Vagina (tissue), 2 donors: Measurements from ENCODE around the gene KIF2C. TPM values are rescaled to one million over a fixed set of nuclear protein-coding genes. Genes with fewer than 3 reads are reported as not detected.
A peak's percentile ranks its signal among the peaks of the same experiment; 100 is the strongest.

Experiments
- DNase-seq, 2 donors: peaks; one replicate each; pipeline ENCODE4 v3.0.0-alpha.2; 2017; ENCODE audit errors: extremely low spot score in 2 of 2
- H3K27ac ChIP-seq: fragments of 200-600 bp; sonication (generic); one replicate; pipeline ENCODE4 v1.5.1; 2019
- H3K27me3 ChIP-seq: fragments of 200-600 bp; sonication (generic); one replicate; pipeline ENCODE4 v1.5.1; 2019
- H3K36me3 ChIP-seq, 2 donors: fragments of 200-600 bp; sonication (generic); one replicate each; pipeline ENCODE4 v1.5.1; 2017 to 2019
- H3K4me1 ChIP-seq: fragments of 200-600 bp; sonication (generic); one replicate; pipeline ENCODE4 v1.5.1; 2019
- H3K4me3 ChIP-seq, 2 donors: fragments of 200-600 bp; sonication (generic); 1 replicate in 1 of 2; 2 replicates in 1 of 2; pipeline ENCODE4 v1.5.1; 2016 to 2019
- H3K9me3 ChIP-seq: fragments of 200-600 bp; sonication (generic); one replicate; pipeline ENCODE4 v1.5.1; 2019
- POLR2A ChIP-seq, 2 donors: fragments of 450-650 bp; IDR thresholded peaks; one replicate each; pipeline ENCODE4 v1.6.1; 2017; ENCODE audit warnings: antibody characterized with exemption in 2 of 2, mild to moderate bottlenecking in 2 of 2, moderate library complexity in 2 of 2
- POLR2AphosphoS5 ChIP-seq, 2 donors: sonication (generic); formaldehyde crosslinking; IDR thresholded peaks; one replicate each; pipeline ENCODE4 v1.9.0; 2017; ENCODE audit warnings: antibody characterized with exemption in 2 of 2, mild to moderate bottlenecking in 2 of 2, low read depth in 1 of 2; ENCODE audit not compliant: insufficient read depth in 1 of 2
- intact Hi-C: fragments of 100-400 bp; cut with DNase I; formaldehyde crosslinking; loops from one replicate; pipeline ENCODE4 v1.15.1; 2023
- total RNA-seq: library from RNA; depleted of rRNA; stranded (reverse); fragments of >200 nt; gene quantifications from one replicate; pipeline ENCODE4 v1.2.3, GENCODE V29; 2016
- TF ChIP-seq, protein P1 (sequence below), 3 experiments: fragments of 450-650 bp in 2 of 3; fragments of 200-600 bp in 1 of 3; sonication (generic) in 1 of 3; IDR thresholded peaks; one replicate each; pipeline ENCODE4 v1.5.1; 2017 to 2019; ENCODE audit warnings: antibody characterized with exemption in 3 of 3, mild to moderate bottlenecking in 2 of 3, moderate library complexity in 2 of 3

Gene KIF2C
- total RNA-seq, 1 donor from 2014 or later = 3.4 TPM

DNA sequence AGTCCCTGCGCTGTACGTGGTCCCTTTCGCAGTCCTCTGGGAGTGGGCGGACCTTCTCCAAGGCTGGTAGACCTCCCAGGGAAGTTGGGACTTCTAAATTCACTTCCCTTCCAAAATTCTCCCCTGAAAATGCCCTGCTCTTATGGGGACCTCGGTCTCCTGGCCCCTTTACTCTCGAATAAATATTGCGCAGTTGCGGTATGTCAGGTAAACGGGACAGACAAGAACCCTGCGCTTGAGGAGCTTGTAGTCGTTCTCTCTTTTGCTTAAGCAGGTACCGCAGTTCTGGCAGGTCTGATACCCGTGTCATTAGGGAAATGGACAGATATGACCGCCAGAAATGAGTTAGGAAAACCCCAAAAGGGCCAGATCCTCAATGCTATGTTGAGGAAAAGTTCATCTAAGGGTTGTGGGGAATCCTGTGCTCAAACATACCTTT, 561 bp downstream of the KIF2C start:
- intact Hi-C loops = no loop called here
- Histone ChIP-seq H3K27me3 (no peaks in the 10 kb centered on the region), H3K36me3 (no peaks in the 10 kb centered on the region), H3K27ac (peak overlapping the region; percentile 85), H3K4me3 (peak overlapping the region; percentile 53 to 66), H3K9me3 (no peaks in the 10 kb centered on the region), H3K4me1 (peaks cover 8% of the 10 kb centered on the region)
- no peak for TF ChIP-seq POLR2AphosphoS5 (IDR thresholded peaks at IDR 0.05; ENCODE audit: insufficient read depth in 1 of 2, low read depth in 1 of 2)
- TF ChIP-seq, protein P1, sequence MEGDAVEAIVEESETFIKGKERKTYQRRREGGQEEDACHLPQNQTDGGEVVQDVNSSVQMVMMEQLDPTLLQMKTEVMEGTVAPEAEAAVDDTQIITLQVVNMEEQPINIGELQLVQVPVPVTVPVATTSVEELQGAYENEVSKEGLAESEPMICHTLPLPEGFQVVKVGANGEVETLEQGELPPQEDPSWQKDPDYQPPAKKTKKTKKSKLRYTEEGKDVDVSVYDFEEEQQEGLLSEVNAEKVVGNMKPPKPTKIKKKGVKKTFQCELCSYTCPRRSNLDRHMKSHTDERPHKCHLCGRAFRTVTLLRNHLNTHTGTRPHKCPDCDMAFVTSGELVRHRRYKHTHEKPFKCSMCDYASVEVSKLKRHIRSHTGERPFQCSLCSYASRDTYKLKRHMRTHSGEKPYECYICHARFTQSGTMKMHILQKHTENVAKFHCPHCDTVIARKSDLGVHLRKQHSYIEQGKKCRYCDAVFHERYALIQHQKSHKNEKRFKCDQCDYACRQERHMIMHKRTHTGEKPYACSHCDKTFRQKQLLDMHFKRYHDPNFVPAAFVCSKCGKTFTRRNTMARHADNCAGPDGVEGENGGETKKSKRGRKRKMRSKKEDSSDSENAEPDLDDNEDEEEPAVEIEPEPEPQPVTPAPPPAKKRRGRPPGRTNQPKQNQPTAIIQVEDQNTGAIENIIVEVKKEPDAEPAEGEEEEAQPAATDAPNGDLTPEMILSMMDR (IDR thresholded peaks at IDR 0.05) = no peak
- no peak for TF ChIP-seq POLR2A (IDR thresholded peaks at IDR 0.05)
- DNase-seq = no peak

DNA sequence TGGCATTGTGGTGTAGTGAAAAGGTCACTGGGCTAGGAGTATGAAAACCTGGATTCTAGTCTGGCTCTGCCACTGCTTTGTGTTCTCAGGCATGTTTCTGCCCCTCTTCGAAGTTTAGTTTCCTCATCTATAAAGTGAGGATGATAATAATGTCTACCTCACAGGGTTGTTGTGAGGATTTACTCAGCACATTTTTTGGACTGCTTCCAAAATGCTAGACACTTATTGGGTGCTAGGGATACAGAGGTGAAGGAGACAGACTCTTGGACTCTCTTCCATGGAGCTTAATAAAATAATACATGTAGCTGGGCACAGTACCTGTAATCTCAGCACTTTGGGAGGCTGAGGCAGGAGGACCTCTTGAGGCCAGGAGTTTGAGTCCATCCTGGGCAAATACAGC, 3.6 kb downstream of the KIF2C start:
- TF ChIP-seq POLR2A (IDR thresholded peaks at IDR 0.05) (no peak), POLR2AphosphoS5 (IDR thresholded peaks at IDR 0.05; ENCODE audit: insufficient read depth in 1 of 2, low read depth in 1 of 2) (no peak)
- TF ChIP-seq, protein P1 (IDR thresholded peaks at IDR 0.05) = no peak
- Histone ChIP-seq H3K36me3 (no peaks in the 10 kb centered on the region), H3K4me3 (no peak overlapping the region), H3K4me1 (peaks cover 8% of the 10 kb centered on the region), H3K27me3 (no peaks in the 10 kb centered on the region), H3K27ac (no peak overlapping the region), H3K9me3 (no peaks in the 10 kb centered on the region)
- DNase-seq = no peak
- intact Hi-C loops = no loop called here

DNA sequence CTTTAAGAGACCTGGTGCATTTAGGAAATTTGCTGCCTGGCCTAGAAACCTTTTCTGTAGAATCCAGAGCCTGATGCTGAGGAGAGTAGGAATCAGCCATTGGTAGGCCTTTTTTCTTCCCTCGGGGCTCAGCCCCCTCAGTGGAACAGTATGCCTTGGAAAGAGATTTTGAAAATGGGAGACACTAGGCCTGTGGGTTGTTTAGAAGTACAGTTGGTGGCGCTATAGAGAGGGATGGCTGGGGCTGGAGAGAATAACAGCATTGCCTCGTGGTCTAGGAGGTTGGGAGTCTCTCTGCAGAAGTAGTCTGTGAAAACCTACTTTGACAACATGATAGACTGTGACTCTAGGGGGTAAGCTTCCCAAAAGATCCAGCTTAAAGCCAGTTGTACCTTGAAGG, 8.2 kb downstream of the KIF2C start:
- TF ChIP-seq POLR2A (IDR thresholded peaks at IDR 0.05) (no peak), POLR2AphosphoS5 (IDR thresholded peaks at IDR 0.05; ENCODE audit: insufficient read depth in 1 of 2, low read depth in 1 of 2) (no peak)
- TF ChIP-seq, protein P1 (IDR thresholded peaks at IDR 0.05) = no peak
- no peak for DNase-seq
- H3K27me3 ChIP-seq = no peaks in the 10 kb centered on the region
- H3K27ac ChIP-seq = no peak overlapping the region
- H3K9me3 ChIP-seq = no peaks in the 10 kb centered on the region
- no peaks in the 10 kb centered on the region for H3K36me3 ChIP-seq
- no peaks in the 10 kb centered on the region for H3K4me1 ChIP-seq
- H3K4me3 ChIP-seq = no peak overlapping the region
- intact Hi-C loops = no loop called here

DNA sequence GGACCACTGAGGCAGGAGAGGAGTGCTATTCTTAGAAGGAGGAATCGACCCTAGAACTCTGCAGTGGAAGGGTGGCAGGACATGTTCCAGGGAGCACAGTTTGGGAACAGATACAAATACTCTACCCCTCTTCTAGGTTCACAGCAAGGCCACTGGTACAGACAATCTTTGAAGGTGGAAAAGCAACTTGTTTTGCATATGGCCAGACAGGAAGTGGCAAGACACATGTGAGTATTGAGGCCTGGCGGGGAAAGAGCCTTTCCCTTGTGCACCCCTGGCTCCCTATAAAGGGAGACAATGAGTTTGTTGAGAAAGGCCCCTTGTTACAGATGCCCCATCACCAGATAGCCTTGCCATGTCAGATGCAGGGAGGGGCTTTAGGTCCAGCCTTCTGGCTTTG, 17.8 kb downstream of the KIF2C start:
- DNase-seq = no peak
- TF ChIP-seq POLR2AphosphoS5 (IDR thresholded peaks at IDR 0.05; ENCODE audit: insufficient read depth in 1 of 2, low read depth in 1 of 2) (no peak), POLR2A (IDR thresholded peaks at IDR 0.05) (no peak)
- TF ChIP-seq, protein P1 (IDR thresholded peaks at IDR 0.05) = no peak
- H3K4me3 ChIP-seq = no peak overlapping the region
- no peak overlapping the region for H3K27ac ChIP-seq
- no peaks in the 10 kb centered on the region for H3K36me3 ChIP-seq
- intact Hi-C loops = no loop called here
- H3K27me3 ChIP-seq = no peaks in the 10 kb centered on the region
- no peaks in the 10 kb centered on the region for H3K9me3 ChIP-seq
- H3K4me1 ChIP-seq = no peaks in the 10 kb centered on the region

DNA sequence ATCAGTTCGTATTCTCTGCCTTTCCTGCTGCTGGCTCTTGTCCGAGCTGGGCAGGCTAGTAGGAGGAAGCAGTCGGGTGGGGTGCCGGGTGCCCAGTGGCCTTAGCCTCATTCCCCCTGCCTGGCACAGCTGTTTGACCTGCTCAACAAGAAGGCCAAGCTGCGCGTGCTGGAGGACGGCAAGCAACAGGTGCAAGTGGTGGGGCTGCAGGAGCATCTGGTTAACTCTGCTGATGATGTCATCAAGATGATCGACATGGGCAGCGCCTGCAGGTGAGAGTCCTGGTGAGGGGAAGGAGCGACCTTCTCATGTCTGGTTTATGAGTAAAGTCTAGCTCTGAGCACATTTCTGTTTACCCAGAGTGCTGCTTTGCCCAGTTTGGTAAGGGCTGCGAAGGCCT, 19.4 kb downstream of the KIF2C start:
- H3K36me3 ChIP-seq = no peaks in the 10 kb centered on the region
- no peaks in the 10 kb centered on the region for H3K9me3 ChIP-seq
- no peak for DNase-seq
- H3K4me1 ChIP-seq = no peaks in the 10 kb centered on the region
- H3K4me3 ChIP-seq = no peak overlapping the region
- TF ChIP-seq, protein P1 (IDR thresholded peaks at IDR 0.05) = no peak
- TF ChIP-seq POLR2AphosphoS5 (IDR thresholded peaks at IDR 0.05; ENCODE audit: insufficient read depth in 1 of 2, low read depth in 1 of 2) (no peak), POLR2A (IDR thresholded peaks at IDR 0.05) (no peak)
- no peaks in the 10 kb centered on the region for H3K27me3 ChIP-seq
- H3K27ac ChIP-seq = no peak overlapping the region
- intact Hi-C loops = no loop called here
